ENCODE results near the gene MACROD2.
"Not testable (repeated sequence)": the region's sequence is repeated elsewhere in the genome, so short reads cannot be mapped to it uniquely, and the experiment has no call there.

MACROD2 gene

GRCh38 chr20:14219801-14220461 is 224.6 kb downstream of the MACROD2 start:
- TF ChIP-seq, protein P1, sequence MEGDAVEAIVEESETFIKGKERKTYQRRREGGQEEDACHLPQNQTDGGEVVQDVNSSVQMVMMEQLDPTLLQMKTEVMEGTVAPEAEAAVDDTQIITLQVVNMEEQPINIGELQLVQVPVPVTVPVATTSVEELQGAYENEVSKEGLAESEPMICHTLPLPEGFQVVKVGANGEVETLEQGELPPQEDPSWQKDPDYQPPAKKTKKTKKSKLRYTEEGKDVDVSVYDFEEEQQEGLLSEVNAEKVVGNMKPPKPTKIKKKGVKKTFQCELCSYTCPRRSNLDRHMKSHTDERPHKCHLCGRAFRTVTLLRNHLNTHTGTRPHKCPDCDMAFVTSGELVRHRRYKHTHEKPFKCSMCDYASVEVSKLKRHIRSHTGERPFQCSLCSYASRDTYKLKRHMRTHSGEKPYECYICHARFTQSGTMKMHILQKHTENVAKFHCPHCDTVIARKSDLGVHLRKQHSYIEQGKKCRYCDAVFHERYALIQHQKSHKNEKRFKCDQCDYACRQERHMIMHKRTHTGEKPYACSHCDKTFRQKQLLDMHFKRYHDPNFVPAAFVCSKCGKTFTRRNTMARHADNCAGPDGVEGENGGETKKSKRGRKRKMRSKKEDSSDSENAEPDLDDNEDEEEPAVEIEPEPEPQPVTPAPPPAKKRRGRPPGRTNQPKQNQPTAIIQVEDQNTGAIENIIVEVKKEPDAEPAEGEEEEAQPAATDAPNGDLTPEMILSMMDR (IDR thresholded peaks at IDR 0.05; ENCODE audit: insufficient read depth, low read length, poor library complexity, severe bottlenecking) = no peak
- H3K4me3 ChIP-seq (replicated peaks; ENCODE audit: low read depth, low read length) = no peak overlapping the region
- no peaks in the 10 kb centered on the region for H3K27me3 ChIP-seq (replicated peaks; ENCODE audit: control insufficient read depth, insufficient read depth, low read length)
- no peaks in the 10 kb centered on the region for H3K36me3 ChIP-seq (ENCODE audit: control insufficient read depth, insufficient read depth, low read length)
- DNase-seq (ENCODE audit: extremely low read depth, insufficient read length) = no peak

DNA sequence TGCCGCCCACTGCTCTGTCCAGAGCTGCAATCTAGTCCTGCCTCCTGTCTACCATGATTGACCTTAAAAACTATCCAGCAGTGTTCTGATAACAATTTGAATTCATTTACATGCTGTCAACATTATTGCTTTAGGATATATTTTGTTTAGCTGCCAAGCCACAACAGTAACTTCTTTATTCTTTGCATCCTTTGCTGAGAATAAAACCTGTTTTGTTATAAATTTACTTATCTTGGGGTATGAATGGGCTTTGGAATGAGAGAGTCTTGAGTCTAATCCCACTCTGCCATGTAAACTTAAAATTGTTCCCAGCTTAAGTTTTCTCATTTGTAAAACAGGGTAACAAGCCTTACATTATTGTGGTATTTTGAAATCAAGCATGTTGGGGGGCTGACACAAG is 225.7 kb downstream of the MACROD2 start:
- Histone ChIP-seq H3K4me3 (replicated peaks; ENCODE audit: low read depth, low read length) (no peak overlapping the region), H3K27me3 (replicated peaks; ENCODE audit: control insufficient read depth, insufficient read depth, low read length) (no peaks in the 10 kb centered on the region), H3K36me3 (ENCODE audit: control insufficient read depth, insufficient read depth, low read length) (no peaks in the 10 kb centered on the region)
- DNase-seq (ENCODE audit: extremely low read depth, insufficient read length) = no peak
- TF ChIP-seq, protein P1 (IDR thresholded peaks at IDR 0.05; ENCODE audit: insufficient read depth, low read length, poor library complexity, severe bottlenecking) = no peak

- H3K36me3 ChIP-seq (ENCODE audit: control insufficient read depth, insufficient read depth, low read length) = no peaks in the 10 kb centered on the region
- no peak for DNase-seq (ENCODE audit: extremely low read depth, insufficient read length)
- TF ChIP-seq, protein P1 (IDR thresholded peaks at IDR 0.05; ENCODE audit: insufficient read depth, low read length, poor library complexity, severe bottlenecking) = no peak
- H3K4me3 ChIP-seq (replicated peaks; ENCODE audit: low read depth, low read length) = no peak overlapping the region
- no peaks in the 10 kb centered on the region for H3K27me3 ChIP-seq (replicated peaks; ENCODE audit: control insufficient read depth, insufficient read depth, low read length)
Observed at GRCh38 chr20:14223806-14224205, 228.5 kb downstream of the MACROD2 start.

- DNase-seq (ENCODE audit: extremely low read depth, insufficient read length); H3K36me3 ChIP-seq (ENCODE audit: control insufficient read depth, insufficient read depth, low read length); H3K27me3 ChIP-seq (replicated peaks; ENCODE audit: control insufficient read depth, insufficient read depth, low read length); H3K4me3 ChIP-seq (replicated peaks; ENCODE audit: low read depth, low read length): not testable (repeated sequence)
Observed at GRCh38 chr20:14226051-14227049, 231.0 kb downstream of the MACROD2 start.

- Histone ChIP-seq H3K4me3 (replicated peaks; ENCODE audit: low read depth, low read length) (no peak overlapping the region), H3K27me3 (replicated peaks; ENCODE audit: control insufficient read depth, insufficient read depth, low read length) (no peaks in the 10 kb centered on the region), H3K36me3 (ENCODE audit: control insufficient read depth, insufficient read depth, low read length) (no peaks in the 10 kb centered on the region)
- DNase-seq (ENCODE audit: extremely low read depth, insufficient read length) = peak; percentile 13
- TF ChIP-seq, protein P1 (IDR thresholded peaks at IDR 0.05; ENCODE audit: insufficient read depth, low read length, poor library complexity, severe bottlenecking) = no peak
Observed at GRCh38 chr20:14232650-14233049, 237.3 kb downstream of the MACROD2 start.

- Histone ChIP-seq H3K36me3 (ENCODE audit: control insufficient read depth, insufficient read depth, low read length) (no peaks in the 10 kb centered on the region), H3K4me3 (replicated peaks; ENCODE audit: low read depth, low read length) (no peak overlapping the region), H3K27me3 (replicated peaks; ENCODE audit: control insufficient read depth, insufficient read depth, low read length) (no peaks in the 10 kb centered on the region)
- TF ChIP-seq, protein P1 (IDR thresholded peaks at IDR 0.05; ENCODE audit: insufficient read depth, low read length, poor library complexity, severe bottlenecking) = no peak
- DNase-seq (ENCODE audit: extremely low read depth, insufficient read length) = no peak
Observed at GRCh38 chr20:14234666-14235295, 239.5 kb downstream of the MACROD2 start.

Measured in GM06990 (cell line).